SJSA1 (cell line): Measurements from ENCODE around the gene ARHGAP26. TPM values are rescaled to one million over a fixed set of nuclear protein-coding genes. Genes with fewer than 3 reads are reported as not detected.
A peak's percentile ranks its signal among the peaks of the same experiment; 100 is the strongest.

ENCODE experiments used
- DNase-seq, 2 experiments: peaks; one replicate each; pipeline ENCODE4 v3.0.0-alpha.2; 2015 to 2020; ENCODE audit warnings: low spot score in 2 of 2, low read depth in 1 of 2
- H3K27ac ChIP-seq: fragments of 250-450 bp; sonication (Bioruptor Pico); 2 replicates; pipeline ENCODE4 v1.5.1; 2020; ENCODE audit warnings: mild to moderate bottlenecking, moderate library complexity
- H3K27me3 ChIP-seq: fragments of 250-450 bp; sonication (Bioruptor Pico); replicated peaks from 2 replicates; pipeline ENCODE4 v1.5.1; 2020; ENCODE audit warnings: mild to moderate bottlenecking, moderate library complexity
- H3K36me3 ChIP-seq: fragments of 250-450 bp; sonication (Bioruptor Pico); 2 replicates; pipeline ENCODE4 v1.5.1; 2020; ENCODE audit warnings: mild to moderate bottlenecking
- H3K4me1 ChIP-seq: fragments of 250-450 bp; sonication (Bioruptor Pico); replicated peaks from 2 replicates; pipeline ENCODE4 v1.6.1; 2021; ENCODE audit warnings: mild to moderate bottlenecking
- H3K4me3 ChIP-seq: fragments of 250-450 bp; sonication (Bioruptor Pico); 2 replicates; pipeline ENCODE4 v1.5.1; 2020; ENCODE audit warnings: mild to moderate bottlenecking
- H3K9me3 ChIP-seq: fragments of 250-450 bp; sonication (Bioruptor Pico); replicated peaks from 2 replicates; pipeline ENCODE4 v1.5.1; 2020; ENCODE audit warnings: mild to moderate bottlenecking
- total RNA-seq: library from RNA; depleted of rRNA; stranded (reverse); fragments of >200 nt; shearing (Covaris generic); gene quantifications from 2 replicates; pipeline ENCODE4 v1.2.3, GENCODE V29; 2014

Gene ARHGAP26
- total RNA-seq, 1 experiment from 2014 or later = 10.2 TPM

DNA sequence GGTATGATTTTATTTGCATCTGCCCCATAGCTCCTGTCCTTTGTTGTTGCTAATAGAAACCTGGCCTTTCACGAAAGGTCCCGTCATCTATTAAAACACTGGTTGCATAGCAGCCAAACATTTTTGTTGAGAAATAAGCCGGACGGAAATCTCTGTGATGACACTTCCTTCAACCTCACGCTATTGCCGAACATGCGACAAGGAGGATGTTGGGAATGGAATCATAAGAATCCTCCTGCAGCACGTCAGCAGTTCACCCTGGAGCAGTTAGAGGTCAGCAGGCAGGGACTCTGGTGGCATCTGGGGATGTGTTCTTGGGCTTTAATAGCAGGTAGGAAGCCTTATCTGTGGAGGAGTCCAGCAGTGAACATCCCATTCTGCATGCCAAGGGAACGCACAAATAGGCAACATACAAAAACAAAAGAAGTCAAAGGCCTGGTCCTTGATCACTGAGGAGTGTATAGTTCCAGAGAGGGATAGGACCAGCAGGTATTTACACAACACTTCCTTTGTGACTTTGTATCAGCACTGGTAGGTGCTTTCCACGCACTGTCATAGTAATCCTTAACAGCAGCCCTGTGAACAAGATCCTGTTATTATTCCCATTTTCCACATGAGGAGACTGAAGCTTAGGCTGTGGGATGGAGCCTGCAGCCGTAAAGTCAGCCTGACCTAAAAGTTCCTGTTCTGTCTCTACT lies 33.4 kb downstream of the ARHGAP26 start:
- DNase-seq = no peak
- H3K27me3 ChIP-seq = no peaks in the 10 kb centered on the region

GRCh38 chr5:142805339-142805738 lies 35.2 kb downstream of the ARHGAP26 start:
- Histone ChIP-seq H3K27me3 (no peaks in the 10 kb centered on the region), H3K36me3 (no peaks in the 10 kb centered on the region), H3K4me1 (peaks cover 10% of the 10 kb centered on the region), H3K27ac (no peak overlapping the region), H3K4me3 (no peak overlapping the region), H3K9me3 (no peaks in the 10 kb centered on the region)
- DNase-seq = no peak

More for the DNA sequence above, 33.4 kb downstream of the ARHGAP26 start:
- Histone ChIP-seq H3K9me3 (no peaks in the 10 kb centered on the region), H3K27ac (no peak overlapping the region), H3K36me3 (no peaks in the 10 kb centered on the region), H3K4me3 (no peak overlapping the region), H3K4me1 (peaks cover 10% of the 10 kb centered on the region)

DNA sequence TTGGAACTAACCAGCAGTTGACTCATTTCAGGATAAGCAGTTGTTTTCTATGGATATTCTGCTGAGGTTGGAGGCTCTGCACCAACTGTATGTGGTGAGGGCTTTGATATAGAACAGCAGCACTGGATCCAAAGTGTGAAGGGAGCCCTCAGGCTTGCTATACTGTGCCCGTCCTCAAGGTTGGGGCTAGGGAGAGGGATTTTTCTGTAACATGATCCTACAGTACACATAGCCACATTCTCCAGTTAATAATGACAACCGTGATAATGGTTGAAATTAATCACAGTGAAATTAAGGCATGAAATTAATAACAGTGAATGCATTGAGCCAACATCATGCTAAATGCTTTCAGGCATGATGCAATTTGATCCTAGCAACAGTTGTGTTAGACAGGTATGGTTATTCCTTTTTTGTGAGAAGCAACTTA lies 36.7 kb downstream of the ARHGAP26 start:
- Histone ChIP-seq H3K27me3 (no peaks in the 10 kb centered on the region), H3K9me3 (no peaks in the 10 kb centered on the region), H3K36me3 (no peaks in the 10 kb centered on the region), H3K27ac (no peak overlapping the region), H3K4me3 (no peak overlapping the region), H3K4me1 (peaks cover 23% of the 10 kb centered on the region)
- DNase-seq = no peak

- Histone ChIP-seq H3K9me3 (no peaks in the 10 kb centered on the region), H3K27me3 (no peaks in the 10 kb centered on the region), H3K36me3 (no peaks in the 10 kb centered on the region), H3K27ac (no peak overlapping the region), H3K4me1 (peaks cover 23% of the 10 kb centered on the region), H3K4me3 (no peak overlapping the region)
- no peak for DNase-seq
Observed at GRCh38 chr5:142807372-142807911, 37.3 kb downstream of the ARHGAP26 start.

DNA sequence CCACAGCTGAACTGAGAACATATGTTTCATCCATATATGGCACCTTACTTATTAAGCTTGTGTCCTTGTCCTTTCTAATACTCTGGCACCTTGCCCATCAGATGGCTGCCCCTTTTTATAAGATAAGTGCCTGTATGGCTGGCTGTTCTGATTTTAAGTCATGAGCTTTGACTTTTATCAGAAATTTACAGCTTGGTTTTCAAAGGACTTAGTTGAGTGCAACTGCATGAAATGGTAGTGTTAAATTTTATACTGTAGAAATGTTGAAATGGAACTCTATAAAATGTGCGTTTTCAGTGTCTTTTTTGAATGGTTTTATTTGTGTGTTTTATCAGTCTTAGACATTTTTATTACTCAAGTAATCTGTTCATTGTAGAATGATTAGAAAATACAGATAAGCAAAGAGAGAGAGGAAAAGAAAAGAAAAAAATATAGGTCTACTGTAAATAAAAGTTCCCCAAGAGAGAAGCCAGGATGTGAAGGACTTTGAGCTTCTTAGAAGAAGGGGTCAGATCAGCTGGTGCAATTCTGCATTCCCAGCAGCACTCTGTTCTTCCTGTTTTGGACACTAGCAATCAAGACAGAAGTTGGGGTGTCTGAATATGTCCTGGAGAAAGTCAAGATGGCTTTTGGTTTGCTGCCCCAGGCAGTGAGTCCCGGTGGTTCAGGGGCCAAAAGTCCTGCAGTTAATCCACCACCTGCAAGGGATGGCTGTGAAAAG lies 38.9 kb downstream of the ARHGAP26 start:
- Histone ChIP-seq H3K9me3 (no peaks in the 10 kb centered on the region), H3K27me3 (no peaks in the 10 kb centered on the region), H3K27ac (no peak overlapping the region), H3K4me1 (peaks cover 23% of the 10 kb centered on the region), H3K4me3 (no peak overlapping the region), H3K36me3 (no peaks in the 10 kb centered on the region)
- DNase-seq = no peak

GRCh38 chr5:142810081-142810480 lies 39.9 kb downstream of the ARHGAP26 start:
- Histone ChIP-seq H3K36me3 (no peaks in the 10 kb centered on the region), H3K4me3 (no peak overlapping the region), H3K27me3 (no peaks in the 10 kb centered on the region), H3K27ac (no peak overlapping the region), H3K4me1 (peaks cover 23% of the 10 kb centered on the region), H3K9me3 (no peaks in the 10 kb centered on the region)
- peak in 1 of 2 experiments; percentile 62 for DNase-seq

- Histone ChIP-seq H3K4me3 (no peak overlapping the region), H3K4me1 (peaks cover 23% of the 10 kb centered on the region), H3K9me3 (no peaks in the 10 kb centered on the region), H3K36me3 (no peaks in the 10 kb centered on the region), H3K27ac (no peak overlapping the region), H3K27me3 (no peaks in the 10 kb centered on the region)
- no peak for DNase-seq
Observed at GRCh38 chr5:142810743-142811290, 40.6 kb downstream of the ARHGAP26 start.

GRCh38 chr5:142811866-142812557 lies 41.8 kb downstream of the ARHGAP26 start:
- no peaks in the 10 kb centered on the region for H3K27me3 ChIP-seq
- no peak overlapping the region for H3K27ac ChIP-seq
- no peaks in the 10 kb centered on the region for H3K9me3 ChIP-seq
- no peak for DNase-seq
- no peak overlapping the region for H3K4me3 ChIP-seq
- no peaks in the 10 kb centered on the region for H3K36me3 ChIP-seq
- peaks cover 35% of the 10 kb centered on the region for H3K4me1 ChIP-seq

- H3K4me3 ChIP-seq = no peak overlapping the region
- H3K27me3 ChIP-seq = no peaks in the 10 kb centered on the region
- H3K9me3 ChIP-seq = no peaks in the 10 kb centered on the region
- DNase-seq = no peak
- H3K4me1 ChIP-seq = peaks cover 44% of the 10 kb centered on the region
- no peak overlapping the region for H3K27ac ChIP-seq
- H3K36me3 ChIP-seq = no peaks in the 10 kb centered on the region
Observed at GRCh38 chr5:142813220-142813619, 43.0 kb downstream of the ARHGAP26 start.

- no peaks in the 10 kb centered on the region for H3K36me3 ChIP-seq
- no peaks in the 10 kb centered on the region for H3K27me3 ChIP-seq
- H3K27ac ChIP-seq = no peak overlapping the region
- no peak for DNase-seq
- no peaks in the 10 kb centered on the region for H3K9me3 ChIP-seq
- peaks cover 44% of the 10 kb centered on the region for H3K4me1 ChIP-seq
- H3K4me3 ChIP-seq = no peak overlapping the region
Observed at GRCh38 chr5:142814122-142814521, 43.9 kb downstream of the ARHGAP26 start.

DNA sequence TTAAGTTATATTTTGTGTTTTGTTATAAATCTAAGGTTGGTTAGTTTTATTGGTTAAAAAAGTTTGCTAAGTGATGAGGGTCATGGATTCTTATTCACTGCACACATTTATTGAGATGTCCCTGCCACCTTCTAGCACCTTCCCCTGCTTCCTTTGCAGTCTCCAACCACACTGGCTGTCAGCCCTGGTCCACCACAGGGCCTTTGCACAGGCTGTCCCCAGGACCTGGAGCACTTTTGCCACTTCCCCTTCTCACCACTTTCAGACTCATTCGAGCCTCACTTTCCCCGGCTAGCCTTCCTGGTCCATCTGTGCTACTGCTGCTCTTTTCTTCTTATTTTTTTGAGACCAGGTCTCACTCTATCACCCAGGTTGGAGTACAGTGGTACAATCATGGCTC lies 45.3 kb downstream of the ARHGAP26 start:
- H3K27ac ChIP-seq = no peak overlapping the region
- no peak overlapping the region for H3K4me3 ChIP-seq
- H3K36me3 ChIP-seq = no peaks in the 10 kb centered on the region
- H3K27me3 ChIP-seq = no peaks in the 10 kb centered on the region
- H3K9me3 ChIP-seq = no peaks in the 10 kb centered on the region
- peaks cover 44% of the 10 kb centered on the region for H3K4me1 ChIP-seq
- no peak for DNase-seq

DNA sequence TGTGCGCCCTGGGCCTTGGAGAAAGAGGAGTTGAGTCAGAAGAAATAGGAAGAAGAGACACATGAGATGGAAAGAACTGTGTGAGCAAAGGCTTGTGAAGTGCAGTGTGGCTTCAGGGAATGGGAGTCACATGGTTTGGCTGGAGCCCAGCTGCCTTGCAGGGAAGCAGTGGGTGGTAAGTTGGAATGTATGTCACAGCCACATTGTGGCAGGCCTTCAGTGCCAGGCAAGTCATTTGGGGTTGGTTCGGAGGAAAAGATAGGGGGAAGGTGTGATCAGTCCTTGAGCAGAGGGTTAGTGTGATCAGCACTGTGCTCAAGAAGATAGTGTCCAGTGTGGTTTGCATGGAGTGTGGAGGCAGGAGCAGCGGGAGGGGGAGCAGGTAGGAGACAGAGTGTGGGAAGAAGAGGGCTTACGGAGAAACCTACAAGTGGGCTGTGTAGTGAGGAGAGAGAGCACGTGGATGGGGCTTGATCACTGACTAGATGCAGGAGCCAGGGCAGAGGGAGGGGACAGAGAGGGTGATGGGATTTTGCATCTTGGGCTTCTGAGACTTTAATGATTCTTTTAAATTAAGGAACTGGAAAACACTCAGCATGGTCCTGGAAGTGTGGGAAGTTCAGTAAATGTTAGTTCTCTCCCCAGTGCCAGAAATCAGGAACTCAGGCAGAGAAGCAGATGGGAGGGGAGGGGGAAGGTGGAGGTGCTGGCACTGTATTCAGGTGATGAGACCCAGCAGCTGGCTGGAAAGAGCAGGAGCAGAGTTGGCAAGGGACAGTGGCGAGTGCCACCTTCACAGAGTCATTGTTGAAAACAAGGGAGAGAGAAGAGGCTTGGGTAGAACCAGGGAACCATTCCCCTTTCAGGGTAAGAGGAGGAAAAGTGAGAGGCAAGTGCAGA lies 46.6 kb downstream of the ARHGAP26 start:
- DNase-seq = peak; percentile 69 to 85
- Histone ChIP-seq H3K4me3 (no peak overlapping the region), H3K9me3 (no peaks in the 10 kb centered on the region; the same call in 1 of the 2 replicates), H3K27me3 (no peaks in the 10 kb centered on the region), H3K4me1 (peaks cover 45% of the 10 kb centered on the region), H3K36me3 (no peaks in the 10 kb centered on the region), H3K27ac (no peak overlapping the region)

DNA sequence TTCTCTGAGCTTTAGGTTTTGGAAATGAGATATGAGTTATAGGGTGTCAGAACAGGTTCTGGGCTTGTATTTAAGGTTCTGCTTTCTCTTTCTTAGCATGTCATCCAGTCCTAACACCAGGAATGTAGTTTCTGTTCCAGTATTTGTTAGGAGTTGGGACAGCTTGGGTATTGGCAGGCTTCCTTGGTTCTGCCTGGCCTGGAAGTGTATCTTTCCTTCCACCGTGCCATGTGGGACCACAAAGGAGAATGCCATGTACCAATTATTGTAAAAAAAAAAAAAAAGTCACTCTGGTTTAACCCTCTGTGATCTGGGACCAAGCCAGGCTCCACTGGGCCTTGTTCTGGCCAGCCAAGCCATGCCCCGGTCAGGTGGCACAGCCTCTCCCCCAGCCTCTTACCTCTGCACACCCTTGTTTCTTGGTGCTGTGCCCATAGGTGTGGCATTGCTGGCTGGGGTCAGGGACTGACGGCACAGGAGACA lies 47.8 kb downstream of the ARHGAP26 start:
- H3K4me1 ChIP-seq = peaks cover 57% of the 10 kb centered on the region
- H3K36me3 ChIP-seq = no peaks in the 10 kb centered on the region
- no peak overlapping the region for H3K4me3 ChIP-seq
- H3K27me3 ChIP-seq = no peaks in the 10 kb centered on the region
- H3K27ac ChIP-seq = no peak overlapping the region
- no peaks in the 10 kb centered on the region; the same call in 1 of the 2 replicates for H3K9me3 ChIP-seq
- no peak for DNase-seq
